ENCODE results near the gene REPS2. TPM values are rescaled to one million over a fixed set of nuclear protein-coding genes. Genes with fewer than 3 reads are reported as not detected.
A peak's percentile ranks its signal among the peaks of the same experiment; 100 is the strongest.

REPS2 gene
- total RNA-seq, 4 donors from 2014 or later, result 4.0 to 12.6 (median 5.0) TPM

DNA sequence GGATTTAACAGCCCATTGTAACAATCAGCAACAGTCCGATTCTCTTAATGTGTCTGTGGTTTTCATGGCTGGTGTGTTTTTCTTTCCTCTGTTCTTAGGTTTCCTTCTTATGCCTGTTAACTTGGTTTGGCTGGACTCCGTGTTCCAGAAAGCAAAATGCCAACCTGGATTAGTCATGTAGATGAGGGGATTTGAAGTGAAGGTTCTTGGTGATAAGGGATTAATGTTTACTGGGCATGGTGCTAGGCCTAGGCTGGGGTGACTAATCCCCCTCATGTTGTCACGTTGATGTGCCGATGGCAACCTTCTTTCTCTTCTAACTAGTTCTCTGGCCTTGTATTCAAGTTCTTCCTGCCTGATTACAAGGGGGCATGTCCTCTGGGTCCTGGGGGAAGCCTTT is 85.9 kb downstream of the REPS2 start:
- peak; percentile 85 for ATAC-seq (ENCODE audit: low FRiP score)

DNA sequence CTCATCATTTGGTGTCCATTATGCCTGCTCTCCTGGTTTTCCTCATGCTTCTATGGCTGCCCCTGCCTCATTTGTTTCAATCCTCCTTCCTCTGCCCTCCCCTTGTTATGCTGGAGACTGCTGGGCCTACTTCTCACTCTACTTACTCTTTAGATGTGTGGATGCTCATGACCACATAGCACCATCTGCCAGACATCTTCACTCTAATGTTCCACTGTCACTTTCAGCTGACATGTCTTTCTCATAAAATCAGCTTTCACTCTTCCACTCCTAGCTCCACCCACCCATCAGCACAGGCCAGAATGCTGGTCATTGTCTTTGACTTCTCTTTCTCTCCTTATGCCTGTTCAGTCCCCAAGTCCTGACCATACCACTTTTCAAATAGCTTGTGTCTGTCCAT is 86.8 kb downstream of the REPS2 start:
- DNase-seq (ENCODE audit: low spot score) (no peak), ATAC-seq (ENCODE audit: low FRiP score) (no peak)
- TF ChIP-seq, protein P1, sequence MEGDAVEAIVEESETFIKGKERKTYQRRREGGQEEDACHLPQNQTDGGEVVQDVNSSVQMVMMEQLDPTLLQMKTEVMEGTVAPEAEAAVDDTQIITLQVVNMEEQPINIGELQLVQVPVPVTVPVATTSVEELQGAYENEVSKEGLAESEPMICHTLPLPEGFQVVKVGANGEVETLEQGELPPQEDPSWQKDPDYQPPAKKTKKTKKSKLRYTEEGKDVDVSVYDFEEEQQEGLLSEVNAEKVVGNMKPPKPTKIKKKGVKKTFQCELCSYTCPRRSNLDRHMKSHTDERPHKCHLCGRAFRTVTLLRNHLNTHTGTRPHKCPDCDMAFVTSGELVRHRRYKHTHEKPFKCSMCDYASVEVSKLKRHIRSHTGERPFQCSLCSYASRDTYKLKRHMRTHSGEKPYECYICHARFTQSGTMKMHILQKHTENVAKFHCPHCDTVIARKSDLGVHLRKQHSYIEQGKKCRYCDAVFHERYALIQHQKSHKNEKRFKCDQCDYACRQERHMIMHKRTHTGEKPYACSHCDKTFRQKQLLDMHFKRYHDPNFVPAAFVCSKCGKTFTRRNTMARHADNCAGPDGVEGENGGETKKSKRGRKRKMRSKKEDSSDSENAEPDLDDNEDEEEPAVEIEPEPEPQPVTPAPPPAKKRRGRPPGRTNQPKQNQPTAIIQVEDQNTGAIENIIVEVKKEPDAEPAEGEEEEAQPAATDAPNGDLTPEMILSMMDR (IDR thresholded peaks at IDR 0.05), result no peak

More for the DNA sequence above, 85.9 kb downstream of the REPS2 start:
- TF ChIP-seq, protein P1 (IDR thresholded peaks at IDR 0.05), result no peak
- no peak for DNase-seq (ENCODE audit: low spot score)

DNA sequence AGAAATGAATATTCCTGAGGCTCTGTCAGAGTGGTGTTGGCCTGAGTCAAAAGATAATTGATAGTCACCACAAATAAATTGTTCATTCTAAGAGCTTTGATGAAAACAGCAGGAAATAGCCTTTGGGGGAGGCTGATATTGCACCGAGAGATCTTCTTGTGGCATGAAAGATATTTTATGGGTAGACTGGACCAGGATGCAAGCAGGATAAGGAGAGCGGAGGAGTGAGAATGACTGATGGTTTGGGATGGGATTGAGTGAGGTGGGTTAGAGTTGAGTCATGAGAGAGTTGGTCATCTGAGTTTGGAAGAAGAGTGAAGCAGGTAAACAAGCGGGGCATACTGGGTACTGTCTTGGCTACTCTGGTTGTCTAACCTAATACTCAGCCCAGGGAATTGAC is 88.7 kb downstream of the REPS2 start:
- TF ChIP-seq, protein P1 (IDR thresholded peaks at IDR 0.05), result no peak
- DNase-seq (ENCODE audit: low spot score) (no peak), ATAC-seq (ENCODE audit: low FRiP score) (peak; percentile 26)

DNA sequence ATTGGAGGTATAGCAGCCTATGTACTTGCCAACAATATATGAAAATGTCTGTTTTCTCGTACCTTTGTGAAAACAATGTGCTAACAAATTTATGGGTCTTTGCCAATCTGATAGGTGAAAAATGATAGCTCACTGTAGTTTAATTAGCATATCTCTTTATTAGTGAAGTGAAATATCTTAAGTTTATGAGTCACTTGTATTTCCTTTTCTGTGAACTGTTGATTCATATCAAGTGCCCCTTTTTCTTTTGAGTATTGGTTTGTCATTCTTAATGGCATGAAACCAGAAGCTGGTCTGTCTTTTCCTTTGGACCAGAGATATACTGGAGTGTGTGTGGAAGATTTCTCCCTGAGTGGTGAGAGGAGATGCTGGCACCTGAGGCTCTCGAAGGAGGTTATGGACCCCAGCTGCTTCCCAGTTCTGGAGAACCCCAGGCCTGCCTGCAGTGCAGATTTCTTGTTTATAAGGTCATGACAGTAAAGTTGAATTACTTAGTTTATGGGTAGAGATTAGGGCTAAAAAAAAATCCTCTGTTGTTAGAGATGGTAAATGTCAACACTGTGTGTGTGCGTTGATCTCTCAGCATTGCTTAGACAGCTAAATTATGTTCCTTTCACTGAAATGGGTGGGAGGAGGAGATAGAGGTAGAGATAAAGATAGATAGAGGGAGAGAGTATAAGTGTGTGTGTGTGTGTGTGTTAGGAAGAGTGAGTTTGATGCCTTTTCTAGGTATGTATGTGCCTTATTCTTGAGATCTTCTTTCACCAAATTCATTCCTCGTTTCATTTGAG is 89.9 kb downstream of the REPS2 start:
- ATAC-seq (ENCODE audit: low FRiP score) (no peak), DNase-seq (ENCODE audit: low spot score) (no peak)
- TF ChIP-seq, protein P1 (IDR thresholded peaks at IDR 0.05), result no peak

DNA sequence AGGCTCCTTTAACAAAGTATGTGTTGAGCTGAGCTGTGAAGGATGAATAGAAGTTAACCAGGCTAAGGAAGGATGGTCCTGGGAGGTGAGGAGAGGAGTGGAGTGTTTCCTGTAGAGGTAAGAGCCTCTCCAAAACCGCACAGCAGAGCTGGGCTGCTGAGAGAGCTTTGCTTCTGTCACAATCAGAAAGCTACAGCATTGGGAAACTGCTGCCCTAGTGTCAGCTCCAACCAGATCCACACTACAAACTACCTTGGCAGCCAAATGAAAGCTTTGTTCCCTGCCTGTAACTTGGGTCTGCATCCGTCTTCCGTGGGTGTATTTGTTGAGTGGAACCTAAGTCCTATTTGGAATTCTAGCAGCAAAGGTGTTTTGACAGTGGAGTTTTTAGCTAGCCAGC is 91.8 kb downstream of the REPS2 start:
- TF ChIP-seq, protein P1 (IDR thresholded peaks at IDR 0.05), result no peak
- DNase-seq (ENCODE audit: low spot score) (no peak), ATAC-seq (ENCODE audit: low FRiP score) (no peak)

DNA sequence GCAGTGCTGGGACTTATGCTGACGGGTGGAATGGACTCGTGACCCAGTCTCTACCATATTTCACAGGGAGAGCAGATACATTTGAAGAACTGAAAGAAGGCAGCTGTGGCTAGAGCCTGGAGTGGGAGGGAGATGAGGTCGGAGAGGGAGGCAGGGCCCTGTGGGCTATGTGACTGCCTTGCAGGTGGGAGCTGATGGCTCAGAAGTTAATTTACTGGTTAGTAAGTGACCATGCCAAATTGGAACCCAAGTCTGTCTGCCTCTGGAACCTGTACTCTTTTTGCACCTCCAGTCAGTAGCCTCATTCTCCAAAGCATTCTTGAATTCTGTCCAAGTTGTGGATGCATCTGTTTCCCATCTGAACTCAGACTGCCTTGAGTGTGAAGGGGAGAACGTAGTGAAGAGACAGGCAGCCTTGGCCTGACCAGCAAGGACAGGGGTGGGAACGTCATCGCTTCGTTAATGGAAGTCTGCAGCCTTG is 92.3 kb downstream of the REPS2 start:
- no peak for DNase-seq (ENCODE audit: low spot score)
- no peak for ATAC-seq (ENCODE audit: low FRiP score)

More for the DNA sequence above, 92.3 kb downstream of the REPS2 start:
- TF ChIP-seq, protein P1 (IDR thresholded peaks at IDR 0.05), result no peak
